Stimulated activated CD8-positive, alpha-beta memory T cell treated with anti-CD3 and anti-CD28 coated beads, Interleukin-7, amount 100 ng/mL, for 4 hours (primary cell): ENCODE data around the gene TOR4A.
"Not testable (repeated sequence)": the region's sequence is repeated elsewhere in the genome, so short reads cannot be mapped to it uniquely, and the experiment has no call there.

Experiments used
- DNase-seq, 2 donors: peaks; one replicate each; pipeline ENCODE4 v3.0.0-alpha.2; 2020; ENCODE audit warnings: low read depth in 2 of 2

Gene TOR4A

DNA sequence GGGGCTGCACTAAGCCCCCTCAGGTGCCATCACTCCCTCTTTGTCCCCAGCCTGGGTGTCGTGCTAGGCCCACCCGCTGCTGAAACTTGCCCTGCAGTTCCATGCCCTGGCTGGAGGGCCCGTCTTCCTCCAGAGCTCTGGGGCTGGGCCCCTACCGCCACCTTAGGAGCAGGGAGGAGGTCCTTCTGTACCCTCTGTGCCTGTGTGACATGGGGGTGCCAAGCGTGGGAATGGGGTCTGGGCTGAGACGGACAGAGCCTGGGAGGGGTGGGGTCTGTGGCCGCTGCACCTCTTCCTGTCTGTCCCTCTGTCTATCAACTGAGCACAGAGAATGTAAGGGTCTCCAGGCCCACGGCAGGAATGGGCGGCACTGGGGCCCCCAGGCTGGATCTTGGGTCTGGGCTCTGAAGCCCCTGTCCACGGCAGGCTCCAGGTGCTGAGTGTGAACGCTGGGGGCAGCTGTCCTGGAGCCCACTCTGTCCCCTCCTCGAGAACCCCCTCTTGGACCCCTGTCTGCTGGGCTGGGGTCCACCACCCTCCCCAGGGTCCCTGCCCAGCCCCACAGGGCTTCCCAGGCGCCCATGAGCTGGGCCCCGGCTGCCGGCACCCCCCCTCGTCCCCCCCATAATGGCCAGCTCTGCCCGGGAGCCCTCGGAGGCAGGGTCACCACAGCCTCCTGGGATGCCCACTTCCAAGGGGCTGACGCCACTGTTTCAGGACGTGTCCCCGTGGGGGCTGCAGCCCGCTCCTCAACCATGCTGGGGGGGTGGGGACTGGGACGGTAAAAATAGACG, 40.4 kb downstream of the TOR4A start:
- DNase-seq = no peak

DNA sequence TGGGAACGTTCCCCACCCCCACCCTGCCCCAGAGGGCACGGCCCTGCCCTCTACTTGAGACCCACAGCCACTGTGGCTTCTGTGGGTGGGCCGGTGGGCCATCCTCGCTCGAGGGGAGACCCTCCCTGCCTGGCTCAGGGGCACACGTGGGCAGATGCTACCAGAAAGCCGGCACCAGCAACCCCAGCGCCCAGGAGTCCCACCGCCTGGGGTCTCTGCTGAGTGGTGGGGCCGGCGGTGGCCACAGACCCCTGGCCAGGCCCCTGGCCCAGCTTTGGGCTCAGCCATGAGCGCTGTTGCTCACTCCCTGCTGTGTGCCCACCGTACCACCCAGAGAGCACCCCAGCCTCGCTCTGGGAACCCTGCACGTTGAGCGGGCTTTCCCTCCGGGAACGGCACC, 41.1 kb downstream of the TOR4A start:
- DNase-seq = no peak

DNA sequence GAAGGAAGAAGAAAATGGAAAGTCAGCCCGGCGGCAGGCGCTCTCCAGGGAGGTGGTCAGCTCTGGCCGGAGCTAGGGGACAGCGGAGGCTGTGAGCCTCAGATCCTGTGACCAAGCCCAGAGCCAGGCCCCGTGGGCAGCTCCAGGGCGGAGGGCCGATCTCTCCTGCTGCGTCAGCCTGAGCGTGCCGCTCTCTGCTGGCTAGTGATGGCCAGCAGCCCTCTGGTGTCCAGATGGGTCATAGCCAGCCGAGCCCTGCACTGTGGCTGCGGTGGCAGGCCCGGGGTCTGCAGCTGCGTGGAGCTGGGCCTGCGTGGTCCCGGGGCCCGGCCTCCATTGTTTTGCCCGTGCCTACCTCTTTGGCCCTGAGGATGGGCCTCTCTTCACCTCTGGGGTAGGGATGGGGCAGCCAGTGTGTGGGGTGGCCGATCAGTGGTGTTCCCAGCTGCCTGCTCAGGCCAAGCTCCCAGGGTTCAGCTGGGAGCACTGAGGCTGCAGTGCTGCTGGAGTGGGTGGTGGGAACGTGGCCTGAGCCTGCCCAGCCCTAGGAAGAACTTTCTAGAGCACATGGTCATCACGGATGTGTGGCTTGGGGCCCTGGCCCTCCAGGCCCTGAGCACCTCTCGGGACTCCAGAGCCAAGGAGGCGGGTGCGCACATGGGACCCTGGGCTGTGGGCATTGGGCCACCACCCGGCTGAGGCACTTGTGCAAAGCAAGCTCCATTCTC, 41.6 kb downstream of the TOR4A start:
- no peak for DNase-seq

DNA sequence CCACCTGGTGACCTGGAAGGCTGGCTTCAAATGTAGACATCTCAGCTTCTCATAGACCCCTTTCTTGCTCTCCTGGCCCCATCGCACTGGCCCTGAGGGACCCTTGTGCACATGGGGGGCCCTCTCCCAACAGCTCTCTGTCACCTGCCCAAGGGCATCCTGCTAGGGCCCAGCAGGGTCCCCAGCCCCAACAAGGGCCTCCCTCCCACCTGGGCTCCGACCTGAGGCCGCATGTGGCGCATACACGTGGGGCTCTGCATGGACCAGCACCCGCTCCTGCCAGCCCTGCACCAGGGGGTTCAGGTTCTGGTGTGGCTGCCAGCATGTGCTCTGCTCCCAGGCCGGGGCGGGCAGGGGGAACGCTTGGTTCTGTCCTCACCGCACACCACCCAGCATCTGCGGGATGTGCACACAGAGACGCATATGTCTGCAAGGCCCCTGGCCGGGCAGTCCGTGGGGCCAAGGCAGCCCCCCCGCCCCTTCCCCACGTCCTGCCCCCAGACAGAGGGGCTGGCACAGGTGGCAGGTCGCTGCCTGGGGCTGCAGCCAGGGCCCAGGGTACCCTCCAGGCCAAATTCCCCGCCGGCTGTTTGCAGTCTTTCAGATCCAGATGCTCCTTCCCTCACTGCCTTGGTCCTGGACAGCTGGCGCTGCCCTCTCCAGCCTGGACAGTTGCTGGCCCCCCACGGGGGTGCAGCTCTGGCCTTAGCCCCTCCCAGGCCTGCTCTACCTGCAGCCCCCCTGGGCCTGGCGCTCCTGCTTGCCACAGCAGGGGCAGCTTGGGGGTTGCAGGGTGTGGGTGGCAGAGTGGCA, 42.4 kb downstream of the TOR4A start:
- no peak for DNase-seq

- DNase-seq = no peak
Observed at GRCh38 chr9:137320555-137321384, 43.2 kb downstream of the TOR4A start.

GRCh38 chr9:137321726-137322361, 44.3 kb downstream of the TOR4A start:
- DNase-seq = no peak

- DNase-seq = no peak
Observed at GRCh38 chr9:137323531-137324331, 46.2 kb downstream of the TOR4A start.

DNA sequence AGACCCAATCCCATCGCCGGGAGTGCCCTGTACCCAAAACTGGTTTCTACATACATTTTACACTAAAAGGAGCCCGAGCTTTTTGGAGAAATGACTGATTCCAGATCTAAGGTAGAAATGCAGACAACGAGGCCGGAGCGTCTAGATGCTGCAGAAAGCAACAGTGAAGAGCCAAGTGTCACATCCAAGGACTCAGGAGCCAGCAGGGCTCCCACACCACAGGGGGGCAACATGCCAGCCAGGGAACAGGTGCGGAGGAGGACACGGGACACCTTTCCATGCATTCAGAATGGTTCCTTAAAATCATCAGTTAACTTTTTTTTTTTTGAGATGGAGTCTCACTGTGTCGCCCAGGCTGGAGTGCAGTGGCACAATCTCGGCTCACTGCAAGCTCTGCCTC, 47.6 kb downstream of the TOR4A start:
- no peak for DNase-seq

- DNase-seq = no peak
Observed at GRCh38 chr9:137325799-137326198, 48.3 kb downstream of the TOR4A start.

- no peak for DNase-seq
Observed at GRCh38 chr9:137326445-137327065, 49.0 kb downstream of the TOR4A start.

- DNase-seq = not testable (repeated sequence)
Observed at GRCh38 chr9:137327641-137328550, 50.4 kb downstream of the TOR4A start.

GRCh38 chr9:137329590-137329989, 52.1 kb downstream of the TOR4A start:
- DNase-seq = not testable (repeated sequence)

GRCh38 chr9:137330689-137331088, 53.2 kb downstream of the TOR4A start:
- DNase-seq = no peak

GRCh38 chr9:137331929-137332328, 54.4 kb downstream of the TOR4A start:
- no peak for DNase-seq
